ENCODE measurements around the gene SCIMP. TPM values are rescaled to one million over a fixed set of nuclear protein-coding genes. Genes with fewer than 3 reads are reported as not detected.

Gene SCIMP
- total and polyA plus RNA-seq, 2 of the 4 experiments (the other 2 are of a cell fraction): not detected

- Histone ChIP-seq H3K14ac (replicated peaks; ENCODE audit: low read depth, low read length) (no peak overlapping the region), H4K5ac (ENCODE audit: low read depth, low read length) (no peak overlapping the region), H3K27me3 (ENCODE audit: control insufficient read depth, insufficient read depth, low read length) (no peaks in the 10 kb centered on the region), H2AK5ac (ENCODE audit: low read depth, low read length) (no peak overlapping the region), H3K18ac (ENCODE audit: low read depth, low read length) (no peak overlapping the region), H2BK120ac (ENCODE audit: low read depth, low read length) (no peak overlapping the region), H2AFZ (replicated peaks; ENCODE audit: low read length, poor library complexity) (no peak overlapping the region), H3K9ac (ENCODE audit: low read depth, low read length) (no peak overlapping the region), H3K79me1 (ENCODE audit: low read depth in 1 of 2, low read length in 2 of 2) (no peaks in the 10 kb centered on the region), H3K4ac (ENCODE audit: low read depth, low read length) (no peak overlapping the region), H3K56ac (ENCODE audit: extremely low read depth, insufficient read depth, low read length) (no peak overlapping the region), H3K4me1 (ENCODE audit: control insufficient read depth, insufficient read depth, low read length) (no peaks in the 10 kb centered on the region), H2BK5ac (ENCODE audit: low read depth, low read length, poor library complexity, severe bottlenecking) (no peak overlapping the region), H2BK20ac (ENCODE audit: low read depth, low read length) (no peak overlapping the region), H2AK9ac (replicated peaks; ENCODE audit: low read depth, low read length, poor library complexity) (no peak overlapping the region), H3K4me3 (ENCODE audit: insufficient read depth, low read depth, low read length) (no peak overlapping the region), H2BK15ac (ENCODE audit: low read depth, low read length) (no peak overlapping the region), H4K20me1 (ENCODE audit: insufficient read depth, low read length) (no peaks in the 10 kb centered on the region), H3K4me2 (ENCODE audit: low read depth, low read length) (no peak overlapping the region), H3K36me3 (ENCODE audit: control insufficient read depth, insufficient read depth, low read length) (peaks cover 5% of the 10 kb centered on the region; the same call in 1 of the 2 replicates), H4K91ac (ENCODE audit: insufficient read depth, low read depth, low read length) (no peak overlapping the region), H4K8ac (ENCODE audit: low read depth in 2 of 2, low read length in 2 of 2) (no peak overlapping the region), H3K27ac (ENCODE audit: insufficient read depth, low read length) (no peak overlapping the region), H3K9me1 (ENCODE audit: insufficient read depth, low read length) (peaks cover 3% of the 10 kb centered on the region; the same call in 1 of the 2 replicates), H3K9me3 (ENCODE audit: control insufficient read depth, insufficient read depth, low read length) (no peaks in the 10 kb centered on the region), H3K23ac (ENCODE audit: low read depth, low read length) (no peak overlapping the region)
- ChIA-PET POLR2A (ENCODE audit: unreplicated experiment) (no interaction called here), CTCF (interaction anchor here (0.8 kb wide), 1 partner anchor 12 kb away, joined by 3 read pairs; no protein-coding TSS in a partner anchor)
- ATAC-seq (ENCODE audit: low read depth): no peak
- BruUV-seq (replicated peaks): no TSS peak
- WGBS, 2 experiments (ENCODE audit: extremely low coverage in 2 of 2, insufficient read length in 1 of 2): 100% methylated on average over 2 of the region's 17 CpGs; no CpG with 5 or more reads in 1 of the 2 experiments
- intact Hi-C loops (cut with micrococcal nuclease) (no loop called here), dilution Hi-C loops (cut with HindIII; ENCODE audit: low sequenced_read_pairs, unreplicated experiment) (no loop called here), in situ Hi-C loops (cut with MboI; ENCODE audit: low sequenced_read_pairs) (loop anchor here (25.0 kb wide), 1 partner anchor 1211 kb away; the partner anchor contains the start of genes AIPL1 and PIMREG)
- DNase-seq: no peak
- TF ChIP-seq BHLHE40 (IDR thresholded peaks at IDR 0.05; ENCODE audit: low read depth, low read length) (no peak), RFX5 (IDR thresholded peaks at IDR 0.05; ENCODE audit: low read depth, low read length) (no peak), MAFK (IDR thresholded peaks at IDR 0.05; ENCODE audit: low read depth, low read length) (no peak), FOS (IDR thresholded peaks at IDR 0.05; ENCODE audit: low read depth, low read length) (no peak), NFE2L2 (IDR thresholded peaks at IDR 0.05; ENCODE audit: low read depth, low read length) (no peak), SMC3 (IDR thresholded peaks at IDR 0.05; ENCODE audit: low read depth, low read length) (no peak), MAZ (IDR thresholded peaks at IDR 0.05; ENCODE audit: borderline replicate concordance, low read depth, low read length) (no peak), USF2 (IDR thresholded peaks at IDR 0.05; ENCODE audit: low read depth, low read length) (no peak), CEBPB (IDR thresholded peaks at IDR 0.05; ENCODE audit: low read depth, low read length) (no peak), CTCF (conservative IDR thresholded peaks at IDR 0.05; ENCODE audit: low read depth, low read length) (no peak), POLR2A (IDR thresholded peaks at IDR 0.05; ENCODE audit: low read depth, low read length) (no peak), RAD21 (IDR thresholded peaks at IDR 0.05; ENCODE audit: low read length) (no peak), CHD1 (IDR thresholded peaks at IDR 0.05; ENCODE audit: low read depth, low read length) (no peak), RCOR1 (IDR thresholded peaks at IDR 0.05; ENCODE audit: insufficient replicate concordance, low read length) (no peak)
- TF ChIP-seq, protein P1, sequence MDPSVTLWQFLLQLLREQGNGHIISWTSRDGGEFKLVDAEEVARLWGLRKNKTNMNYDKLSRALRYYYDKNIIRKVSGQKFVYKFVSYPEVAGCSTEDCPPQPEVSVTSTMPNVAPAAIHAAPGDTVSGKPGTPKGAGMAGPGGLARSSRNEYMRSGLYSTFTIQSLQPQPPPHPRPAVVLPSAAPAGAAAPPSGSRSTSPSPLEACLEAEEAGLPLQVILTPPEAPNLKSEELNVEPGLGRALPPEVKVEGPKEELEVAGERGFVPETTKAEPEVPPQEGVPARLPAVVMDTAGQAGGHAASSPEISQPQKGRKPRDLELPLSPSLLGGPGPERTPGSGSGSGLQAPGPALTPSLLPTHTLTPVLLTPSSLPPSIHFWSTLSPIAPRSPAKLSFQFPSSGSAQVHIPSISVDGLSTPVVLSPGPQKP (IDR thresholded peaks at IDR 0.05; ENCODE audit: borderline replicate concordance, low read depth, low read length): no peak
These were observed 8.8 kb downstream of the SCIMP start for GRCh38 chr17:5225668-5226457.

Measured in IMR-90 (cell line).